Mammary epithelial cell (primary cell): Measurements from ENCODE around the gene ZNF791.

Experiments used
- EZH2 ChIP-seq: IDR thresholded peaks from 2 replicates; pipeline ENCODE4 v1.6.1; 2012; ENCODE audit warnings: low read length, inconsistent platforms, borderline replicate concordance
- TF ChIP-seq, protein P1 (sequence below), 2 donors: IDR thresholded peaks in 1 of 2; conservative IDR thresholded peaks in 1 of 2; 2 replicates each; pipeline ENCODE4 v1.5.1; 2011 to 2012; ENCODE audit warnings: inconsistent platforms in 2 of 2, low read length in 2 of 2, mild to moderate bottlenecking in 2 of 2, control low read depth in 1 of 2, low read depth in 1 of 2; ENCODE audit not compliant: insufficient read depth in 1 of 2; ENCODE audit errors: extremely low read depth in 1 of 2

DNA sequence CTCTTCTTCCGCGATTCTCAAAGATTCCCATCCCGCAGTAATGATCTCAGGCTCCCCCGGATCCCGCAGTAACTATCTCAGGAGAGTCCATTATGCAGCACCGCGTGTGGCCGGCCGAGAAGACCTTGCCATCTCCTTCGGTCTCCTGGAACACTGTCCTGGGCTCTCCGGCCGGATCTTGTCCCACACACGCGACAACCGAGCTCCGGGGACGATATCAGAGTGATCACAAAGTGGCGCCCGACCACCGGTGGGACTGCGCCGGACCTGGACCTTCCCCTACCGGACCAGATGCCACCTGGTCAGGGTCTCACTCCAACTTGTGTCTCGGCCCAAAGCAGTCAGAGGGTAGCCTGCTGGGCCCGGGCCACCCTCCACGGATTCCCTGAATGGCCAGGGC, 31.8 kb downstream of the ZNF791 start:
- TF ChIP-seq EZH2: no peak
- TF ChIP-seq, protein P1, sequence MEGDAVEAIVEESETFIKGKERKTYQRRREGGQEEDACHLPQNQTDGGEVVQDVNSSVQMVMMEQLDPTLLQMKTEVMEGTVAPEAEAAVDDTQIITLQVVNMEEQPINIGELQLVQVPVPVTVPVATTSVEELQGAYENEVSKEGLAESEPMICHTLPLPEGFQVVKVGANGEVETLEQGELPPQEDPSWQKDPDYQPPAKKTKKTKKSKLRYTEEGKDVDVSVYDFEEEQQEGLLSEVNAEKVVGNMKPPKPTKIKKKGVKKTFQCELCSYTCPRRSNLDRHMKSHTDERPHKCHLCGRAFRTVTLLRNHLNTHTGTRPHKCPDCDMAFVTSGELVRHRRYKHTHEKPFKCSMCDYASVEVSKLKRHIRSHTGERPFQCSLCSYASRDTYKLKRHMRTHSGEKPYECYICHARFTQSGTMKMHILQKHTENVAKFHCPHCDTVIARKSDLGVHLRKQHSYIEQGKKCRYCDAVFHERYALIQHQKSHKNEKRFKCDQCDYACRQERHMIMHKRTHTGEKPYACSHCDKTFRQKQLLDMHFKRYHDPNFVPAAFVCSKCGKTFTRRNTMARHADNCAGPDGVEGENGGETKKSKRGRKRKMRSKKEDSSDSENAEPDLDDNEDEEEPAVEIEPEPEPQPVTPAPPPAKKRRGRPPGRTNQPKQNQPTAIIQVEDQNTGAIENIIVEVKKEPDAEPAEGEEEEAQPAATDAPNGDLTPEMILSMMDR (conservative IDR thresholded peaks at IDR 0.05 in 1 of 2, IDR thresholded peaks at IDR 0.05 in 1 of 2; ENCODE audit: extremely low read depth in 1 of 2, insufficient read depth in 1 of 2, low read depth in 1 of 2, low read length in 2 of 2): no peak
